AG04450 (cell line): ENCODE data around the gene ZSWIM5. TPM values are rescaled to one million over a fixed set of nuclear protein-coding genes. Genes with fewer than 3 reads are reported as not detected.

Source experiments
- CTCF ChIA-PET: fragments of 300-600, 350-600 bp; formaldehyde crosslinking; extraction: SDS; loops from one replicate; lab custom pipeline; 2022; ENCODE audit warnings: antibody characterized with exemption, inconsistent platforms; lab: Charles Lee
- POLR2A ChIA-PET: fragments of 350-600 bp; formaldehyde crosslinking; extraction: SDS; loops from one replicate; lab custom pipeline; 2021; ENCODE audit warnings: antibody characterized with exemption, inconsistent platforms; lab: Yijun Ruan, JAX
- DNase-seq: peaks from one replicate; pipeline ENCODE4 v3.0.0-alpha.2; 2011; ENCODE audit warnings: low read depth, low spot score
- H3K27ac ChIP-seq: one replicate; pipeline ENCODE4 v1.5.1; 2012; ENCODE audit warnings: low read depth, low read length, control low read depth
- H3K27me3 ChIP-seq: one replicate; pipeline ENCODE4 v1.6.0; 2012; ENCODE audit warnings: low read length; ENCODE audit not compliant: control insufficient read depth, insufficient read depth
- H3K4me3 ChIP-seq: 2 replicates; pipeline ENCODE4 v1.5.1; 2011; ENCODE audit warnings: mild to moderate bottlenecking, low read depth, low read length, control low read depth
- H3K9me3 ChIP-seq: 2 replicates; pipeline ENCODE4 v1.5.1; 2012; ENCODE audit warnings: low read length; ENCODE audit not compliant: control insufficient read depth, insufficient read depth
- polyA plus RNA-seq: library from polyadenylated mRNA; depleted of rRNA; stranded (reverse); fragments of >200 nt; gene quantifications from 2 replicates; pipeline ENCODE4 v1.2.3, GENCODE V29; 2011
- TF ChIP-seq, protein P1 (sequence below): IDR thresholded peaks from 2 replicates; pipeline ENCODE4 v1.5.1; 2011; ENCODE audit warnings: low read depth, low read length, control low read depth, inconsistent platforms

The ZSWIM5 gene
- polyA plus RNA-seq, 1 experiment, result 0.06 TPM

- H3K27me3 ChIP-seq, result no peaks in the 10 kb centered on the region
- no peak for DNase-seq
- CTCF ChIA-PET, result no interaction called here
- no peak overlapping the region for H3K27ac ChIP-seq
- no peaks in the 10 kb centered on the region; the same call in 1 of the 2 replicates for H3K9me3 ChIP-seq
- TF ChIP-seq, protein P1, sequence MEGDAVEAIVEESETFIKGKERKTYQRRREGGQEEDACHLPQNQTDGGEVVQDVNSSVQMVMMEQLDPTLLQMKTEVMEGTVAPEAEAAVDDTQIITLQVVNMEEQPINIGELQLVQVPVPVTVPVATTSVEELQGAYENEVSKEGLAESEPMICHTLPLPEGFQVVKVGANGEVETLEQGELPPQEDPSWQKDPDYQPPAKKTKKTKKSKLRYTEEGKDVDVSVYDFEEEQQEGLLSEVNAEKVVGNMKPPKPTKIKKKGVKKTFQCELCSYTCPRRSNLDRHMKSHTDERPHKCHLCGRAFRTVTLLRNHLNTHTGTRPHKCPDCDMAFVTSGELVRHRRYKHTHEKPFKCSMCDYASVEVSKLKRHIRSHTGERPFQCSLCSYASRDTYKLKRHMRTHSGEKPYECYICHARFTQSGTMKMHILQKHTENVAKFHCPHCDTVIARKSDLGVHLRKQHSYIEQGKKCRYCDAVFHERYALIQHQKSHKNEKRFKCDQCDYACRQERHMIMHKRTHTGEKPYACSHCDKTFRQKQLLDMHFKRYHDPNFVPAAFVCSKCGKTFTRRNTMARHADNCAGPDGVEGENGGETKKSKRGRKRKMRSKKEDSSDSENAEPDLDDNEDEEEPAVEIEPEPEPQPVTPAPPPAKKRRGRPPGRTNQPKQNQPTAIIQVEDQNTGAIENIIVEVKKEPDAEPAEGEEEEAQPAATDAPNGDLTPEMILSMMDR, result no peak
- H3K4me3 ChIP-seq, result no peak overlapping the region
- POLR2A ChIA-PET, result no interaction called here
Observed at GRCh38 chr1:45007311-45007710, 199.1 kb downstream of the ZSWIM5 start.

DNA sequence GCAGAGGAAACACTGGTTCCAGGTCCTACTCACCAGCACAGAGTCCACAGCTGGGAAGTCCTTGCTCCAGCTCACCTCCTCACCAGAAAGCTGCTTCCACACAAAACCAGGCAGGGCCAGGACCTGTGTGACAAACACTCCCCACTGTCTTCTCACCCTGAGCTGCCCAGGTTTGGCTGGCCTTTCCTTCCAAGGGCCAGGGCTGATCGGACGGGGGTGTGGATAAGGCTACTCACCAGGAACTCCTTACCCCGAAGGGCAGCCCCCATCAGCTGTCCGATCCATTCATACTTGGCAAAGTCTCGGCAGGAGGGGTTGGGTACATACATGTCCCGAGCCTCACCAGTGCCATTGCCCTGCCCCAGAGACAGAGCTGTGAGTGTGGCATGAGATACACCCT is 200.6 kb downstream of the ZSWIM5 start:
- Histone ChIP-seq H3K9me3 (no peaks in the 10 kb centered on the region; the same call in 1 of the 2 replicates), H3K27ac (no peak overlapping the region), H3K4me3 (no peak overlapping the region), H3K27me3 (no peaks in the 10 kb centered on the region)
- CTCF ChIA-PET, result interaction anchor here (0.6 to 1.0 kb wide), 2 partner anchors 9 to 291 kb away, joined by 3 read pairs; no protein-coding TSS in a partner anchor
- DNase-seq, result no peak
- TF ChIP-seq, protein P1, result no peak
- POLR2A ChIA-PET, result interaction anchor here (0.6 to 1.0 kb wide), 2 partner anchors 206 to 332 kb away, joined by 4 to 5 read pairs; partner anchors contain the start of gene PLK3

- no peaks in the 10 kb centered on the region for H3K27me3 ChIP-seq
- TF ChIP-seq, protein P1, result no peak
- no peak overlapping the region for H3K4me3 ChIP-seq
- ChIA-PET POLR2A (no interaction called here), CTCF (no interaction called here)
- no peak overlapping the region for H3K27ac ChIP-seq
- no peak for DNase-seq
- no peaks in the 10 kb centered on the region for H3K9me3 ChIP-seq
Observed at GRCh38 chr1:45004281-45004920, 202.0 kb downstream of the ZSWIM5 start.

DNA sequence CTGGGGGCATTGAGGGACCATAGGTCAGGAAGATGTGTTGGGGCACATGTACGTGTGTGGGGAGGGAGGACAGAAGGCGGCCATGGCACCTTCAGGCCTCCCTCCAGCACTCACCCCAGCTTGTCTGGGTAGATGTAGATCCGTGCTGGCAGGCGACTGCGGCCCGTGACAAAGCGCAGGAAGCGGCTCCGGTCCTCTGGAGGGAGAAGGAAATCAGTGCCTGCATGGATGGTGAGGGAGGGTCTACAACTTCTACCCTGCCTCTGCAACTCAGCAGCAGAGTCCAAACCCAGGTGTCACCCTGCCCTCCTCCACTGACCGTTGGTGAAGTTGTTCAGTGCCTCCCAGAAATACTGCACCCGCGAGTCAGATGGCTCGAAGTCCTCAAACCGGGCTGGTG is 202.7 kb downstream of the ZSWIM5 start:
- CTCF ChIA-PET, result no interaction called here
- H3K27ac ChIP-seq, result no peak overlapping the region
- no peaks in the 10 kb centered on the region for H3K27me3 ChIP-seq
- POLR2A ChIA-PET, result no interaction called here
- no peaks in the 10 kb centered on the region for H3K9me3 ChIP-seq
- H3K4me3 ChIP-seq, result no peak overlapping the region
- DNase-seq, result no peak
- TF ChIP-seq, protein P1, result no peak
